ENCODE data around the gene TKTL1.

TKTL1 gene

GRCh38 chrX:154378799-154379568 lies 83.4 kb downstream of the TKTL1 start, which contains the start of gene EMD:
Gene EMD (plus strand): TSS chrX:154379295. CDS start chrX:154379485, 190 bp downstream.
- DNase-seq (ENCODE audit: low read depth) = peak; percentile 98

GRCh38 chrX:154379569-154379951 lies 84.0 kb downstream of the TKTL1 start:
- no peak for DNase-seq (ENCODE audit: low read depth)
